Glomerular visceral epithelial cell (primary cell): ENCODE measurements around the gene DCUN1D5.
"Not testable (repeated sequence)": the region's sequence is repeated elsewhere in the genome, so short reads cannot be mapped to it uniquely, and the experiment has no call there.

Experiments
- DNase-seq: peaks from one replicate; pipeline ENCODE4 v3.0.0-alpha.2; 2016; ENCODE audit errors: extremely low spot score

Gene DCUN1D5

GRCh38 chr11:103055221-103055890 is 36.6 kb downstream of the DCUN1D5 start:
- peak; percentile 33 for DNase-seq

GRCh38 chr11:103053997-103054396 is 38.0 kb downstream of the DCUN1D5 start:
- DNase-seq, result no peak

- DNase-seq, result peak; percentile 55
Measured at GRCh38 chr11:103051981-103052380, 40.0 kb downstream of the DCUN1D5 start.

- DNase-seq, result peak; percentile 63
Measured at GRCh38 chr11:103051151-103051801, 40.7 kb downstream of the DCUN1D5 start.

- no peak for DNase-seq
Measured at GRCh38 chr11:103050351-103050750, 41.6 kb downstream of the DCUN1D5 start.

- DNase-seq, result no peak
Measured at GRCh38 chr11:103047837-103048236, 44.1 kb downstream of the DCUN1D5 start.

- no peak for DNase-seq
Measured at GRCh38 chr11:103043826-103044678, 47.9 kb downstream of the DCUN1D5 start.

- no peak for DNase-seq
Measured at GRCh38 chr11:103042161-103042560, 49.8 kb downstream of the DCUN1D5 start.

- peak; percentile 69 for DNase-seq
Measured at GRCh38 chr11:103035791-103036434, 56.0 kb downstream of the DCUN1D5 start.

- DNase-seq, result no peak
Measured at GRCh38 chr11:103035216-103035615, 56.7 kb downstream of the DCUN1D5 start.

- no peak for DNase-seq
Measured at GRCh38 chr11:103031834-103032233, 60.1 kb downstream of the DCUN1D5 start.

GRCh38 chr11:103029401-103029800 is 62.6 kb downstream of the DCUN1D5 start:
- no peak for DNase-seq

- DNase-seq, result not testable (repeated sequence)
Measured at GRCh38 chr11:103028304-103029020, 63.5 kb downstream of the DCUN1D5 start.

- DNase-seq, result no peak
Measured at GRCh38 chr11:103024086-103024485, 67.9 kb downstream of the DCUN1D5 start.

GRCh38 chr11:103016031-103016430 is 75.9 kb downstream of the DCUN1D5 start:
- peak; percentile 78 for DNase-seq

- no peak for DNase-seq
Measured at GRCh38 chr11:103013421-103013820, 78.5 kb downstream of the DCUN1D5 start.
